Ammon's horn (tissue), 1 donor: Measurements from ENCODE around the gene SEMA4A.
A peak's percentile ranks its signal among the peaks of the same experiment; 100 is the strongest.
"Not testable (repeated sequence)": the region's sequence is repeated elsewhere in the genome, so short reads cannot be mapped to it uniquely, and the experiment has no call there.

Experiments used
- DNase-seq: peaks from one replicate; pipeline ENCODE4 v3.0.0-alpha.2; 2016; ENCODE audit warnings: low spot score

The SEMA4A gene

GRCh38 chr1:156160000-156160742 lies 6.8 kb downstream of the SEMA4A start:
- no peak for DNase-seq

- peak; percentile 88 for DNase-seq
Measured at GRCh38 chr1:156160743-156161171, 7.4 kb downstream of the SEMA4A start.

GRCh38 chr1:156162430-156163037 lies 9.1 kb downstream of the SEMA4A start:
- no peak for DNase-seq

- DNase-seq: no peak
Measured at GRCh38 chr1:156163712-156164111, 10.3 kb downstream of the SEMA4A start.

- no peak for DNase-seq
Measured at GRCh38 chr1:156164125-156164831, 10.9 kb downstream of the SEMA4A start.

GRCh38 chr1:156165083-156165482 lies 11.7 kb downstream of the SEMA4A start:
- no peak for DNase-seq

- DNase-seq: no peak
Measured at GRCh38 chr1:156167536-156167935, 14.2 kb downstream of the SEMA4A start.

GRCh38 chr1:156172696-156173470 lies 19.5 kb downstream of the SEMA4A start:
- no peak for DNase-seq

- DNase-seq: no peak
Measured at GRCh38 chr1:156176610-156177210, 23.3 kb downstream of the SEMA4A start.

- no peak for DNase-seq
Measured at GRCh38 chr1:156177919-156178654, 24.7 kb downstream of the SEMA4A start.

GRCh38 chr1:156180471-156180870 lies 27.1 kb downstream of the SEMA4A start:
- no peak for DNase-seq

GRCh38 chr1:156181391-156181924 lies 28.1 kb downstream of the SEMA4A start:
- DNase-seq: not testable (repeated sequence)

- not testable (repeated sequence) for DNase-seq
Measured at GRCh38 chr1:156182010-156182779, 28.8 kb downstream of the SEMA4A start.

GRCh38 chr1:156186347-156187177 lies 33.2 kb downstream of the SEMA4A start:
- DNase-seq: not testable (repeated sequence)

GRCh38 chr1:156190265-156190664 lies 36.9 kb downstream of the SEMA4A start:
- DNase-seq: not testable (repeated sequence)

- DNase-seq: no peak
Measured at GRCh38 chr1:156191292-156191964, 38.0 kb downstream of the SEMA4A start.

- DNase-seq: no peak
Measured at GRCh38 chr1:156193208-156193487, 39.8 kb downstream of the SEMA4A start.

GRCh38 chr1:156193488-156194299 lies 40.3 kb downstream of the SEMA4A start, which contains the start of gene SLC25A44:
TSS of gene SLC25A44 (plus strand) at chr1:156194104. CDS start at chr1:156199848, 5,744 bp downstream.
- DNase-seq: peak; percentile 99
